PC-3 (cell line): Measurements from ENCODE around the gene DYNC1LI2.

Experiments used
- EZH2 ChIP-seq: fragments of 300-600 bp; sonication (generic); IDR thresholded peaks from one replicate; pipeline ENCODE4 v1.6.1; 2017; ENCODE audit warnings: antibody characterized with exemption, mild to moderate bottlenecking, low read length; ENCODE audit not compliant: unreplicated experiment
- EZH2phosphoT487 ChIP-seq: fragments of 300-600 bp; sonication (generic); IDR thresholded peaks from 2 replicates; pipeline ENCODE4 v1.6.1; 2018; ENCODE audit warnings: mild to moderate bottlenecking, antibody characterized with exemption, low read length, borderline replicate concordance
- TF ChIP-seq, protein P1 (sequence below): fragments of 300-600 bp; sonication (generic); conservative IDR thresholded peaks from 2 replicates; pipeline ENCODE4 v1.5.1; 2017; ENCODE audit warnings: antibody characterized with exemption, low read depth, mild to moderate bottlenecking, low read length

DNA sequence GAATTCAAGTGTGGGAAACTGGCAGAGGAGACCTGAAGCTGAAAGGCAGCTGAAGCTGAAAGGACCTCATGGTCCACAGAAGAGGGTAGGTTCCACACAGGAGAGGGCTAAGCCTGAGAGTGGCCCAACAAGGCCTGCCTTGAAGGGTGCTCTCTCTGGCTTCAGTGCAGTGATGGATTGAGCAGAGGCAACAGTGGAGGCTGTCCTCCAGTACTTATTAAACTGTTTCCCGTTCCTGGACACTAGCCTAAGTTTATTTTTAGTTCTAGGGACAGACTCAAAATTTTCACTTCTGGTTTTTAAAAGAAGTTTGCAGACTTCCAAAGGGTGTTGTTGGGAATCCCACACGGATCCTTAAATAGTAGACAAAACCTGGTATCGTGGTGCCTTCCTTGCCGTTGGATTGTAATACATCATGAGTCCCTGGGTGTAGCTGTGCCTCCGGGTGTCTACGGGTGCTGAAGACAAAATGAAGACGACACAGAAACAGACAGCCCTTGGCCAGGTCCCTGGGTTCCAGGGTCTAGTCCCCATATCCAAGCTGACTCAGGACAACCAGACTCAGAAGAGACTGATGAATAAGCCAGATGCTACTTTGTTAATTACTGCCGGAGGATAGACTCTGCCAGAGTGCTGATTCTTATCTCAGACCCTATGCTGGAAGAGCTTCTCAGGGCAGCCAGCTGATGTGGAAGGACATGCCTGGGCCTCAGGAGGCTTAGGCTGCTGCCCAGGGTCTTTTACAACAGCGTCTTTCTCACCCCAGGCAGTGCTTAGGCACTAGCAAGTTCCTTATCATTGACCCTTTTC, 47.8 kb downstream of the DYNC1LI2 start:
- TF ChIP-seq, protein P1, sequence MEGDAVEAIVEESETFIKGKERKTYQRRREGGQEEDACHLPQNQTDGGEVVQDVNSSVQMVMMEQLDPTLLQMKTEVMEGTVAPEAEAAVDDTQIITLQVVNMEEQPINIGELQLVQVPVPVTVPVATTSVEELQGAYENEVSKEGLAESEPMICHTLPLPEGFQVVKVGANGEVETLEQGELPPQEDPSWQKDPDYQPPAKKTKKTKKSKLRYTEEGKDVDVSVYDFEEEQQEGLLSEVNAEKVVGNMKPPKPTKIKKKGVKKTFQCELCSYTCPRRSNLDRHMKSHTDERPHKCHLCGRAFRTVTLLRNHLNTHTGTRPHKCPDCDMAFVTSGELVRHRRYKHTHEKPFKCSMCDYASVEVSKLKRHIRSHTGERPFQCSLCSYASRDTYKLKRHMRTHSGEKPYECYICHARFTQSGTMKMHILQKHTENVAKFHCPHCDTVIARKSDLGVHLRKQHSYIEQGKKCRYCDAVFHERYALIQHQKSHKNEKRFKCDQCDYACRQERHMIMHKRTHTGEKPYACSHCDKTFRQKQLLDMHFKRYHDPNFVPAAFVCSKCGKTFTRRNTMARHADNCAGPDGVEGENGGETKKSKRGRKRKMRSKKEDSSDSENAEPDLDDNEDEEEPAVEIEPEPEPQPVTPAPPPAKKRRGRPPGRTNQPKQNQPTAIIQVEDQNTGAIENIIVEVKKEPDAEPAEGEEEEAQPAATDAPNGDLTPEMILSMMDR = no peak
- TF ChIP-seq EZH2 (no peak), EZH2phosphoT487 (no peak)
